CD4-positive, alpha-beta T cell (primary cell): ENCODE measurements around the gene COPS7A. TPM values are rescaled to one million over a fixed set of nuclear protein-coding genes. Genes with fewer than 3 reads are reported as not detected.

Source experiments
- ATAC-seq: fragments of 200-7000 bp; cut with Tn5 transposase; one replicate; pipeline ENCODE4 v1.10.0; 2022; ENCODE audit warnings: mild to moderate bottlenecking; ENCODE audit not compliant: poor library complexity
- CTCF ChIA-PET: fragments of 350-600 bp; sonication (Branson Sonifier 250); formaldehyde crosslinking; loops from one replicate; lab custom pipeline; 2021; ENCODE audit warnings: antibody characterized with exemption, inconsistent platforms; lab: Charles Lee
- POLR2A ChIA-PET: fragments of 350-600 bp; sonication (Branson Sonifier 250); formaldehyde crosslinking; loops from one replicate; lab custom pipeline; 2021; ENCODE audit warnings: antibody characterized with exemption, inconsistent platforms; lab: Charles Lee
- DNase-seq, 14 experiments: peaks; one replicate each; pipeline ENCODE4 v3.0.0-alpha.2; 2013 to 2020; ENCODE audit warnings: mixed read lengths in 2 of 14
- H3K27ac ChIP-seq, 2 donors: one replicate each; pipeline versions ENCODE4 v1.5.1 to v1.7.0; 2013; ENCODE audit warnings: low read length in 2 of 2, low read depth in 1 of 2, mild to moderate bottlenecking in 1 of 2
- H3K27me3 ChIP-seq, 2 experiments: 1 replicate in 1 of 2; 2 replicates in 1 of 2; pipeline versions ENCODE4 v1.6.1 to v1.7.0; 2013; ENCODE audit warnings: low read length in 2 of 2, control low read depth in 1 of 2, mild to moderate bottlenecking in 1 of 2, moderate library complexity in 1 of 2; ENCODE audit not compliant: insufficient read depth in 2 of 2, control insufficient read depth in 1 of 2
- H3K36me3 ChIP-seq: one replicate; pipeline ENCODE4 v1.6.1; 2013; ENCODE audit warnings: low read length, control low read depth; ENCODE audit not compliant: insufficient read depth
- H3K4me1 ChIP-seq: one replicate; pipeline ENCODE4 v1.6.1; 2013; ENCODE audit warnings: low read length, control low read depth; ENCODE audit not compliant: insufficient read depth
- H3K4me3 ChIP-seq: one replicate; pipeline ENCODE4 v1.5.1; 2013; ENCODE audit warnings: mild to moderate bottlenecking, low read length, moderate library complexity
- H3K9me3 ChIP-seq, 2 experiments: 1 replicate in 1 of 2; 2 replicates in 1 of 2; pipeline versions ENCODE4 v1.6.1 to v1.7.0; 2013; ENCODE audit warnings: low read length in 2 of 2, mild to moderate bottlenecking in 2 of 2, control low read depth in 1 of 2, moderate library complexity in 1 of 2; ENCODE audit not compliant: control insufficient read depth in 1 of 2, insufficient read depth in 1 of 2
- H3K27ac Mint-ChIP-seq: one replicate; pipeline ENCODE4 v1.8.0; 2020; ENCODE audit warnings: mixed read lengths
- H3K27me3 Mint-ChIP-seq: one replicate; pipeline ENCODE4 v1.8.0; 2021; ENCODE audit warnings: mixed read lengths
- H3K36me3 Mint-ChIP-seq: one replicate; pipeline ENCODE4 v1.8.0; 2021; ENCODE audit warnings: low read depth, mixed read lengths
- H3K4me1 Mint-ChIP-seq: one replicate; pipeline ENCODE4 v1.8.0; 2021; ENCODE audit warnings: low read depth, mixed read lengths
- H3K4me3 Mint-ChIP-seq: one replicate; pipeline ENCODE4 v1.8.0; 2020; ENCODE audit warnings: mild to moderate bottlenecking, mixed read lengths
- H3K9me3 Mint-ChIP-seq: one replicate; pipeline ENCODE4 v1.8.0; 2020; ENCODE audit warnings: mixed read lengths
- CTCF ChIP-seq: fragments of 200-600 bp; IDR thresholded peaks from one replicate; pipeline ENCODE4 v1.8.0; 2022; ENCODE audit warnings: antibody characterized with exemption, mild to moderate bottlenecking
- intact Hi-C, 2 experiments: fragments of 100-400 bp; cut with DNase I in 1 of 2; cut with micrococcal nuclease in 1 of 2; formaldehyde crosslinking; loops; one replicate each; pipeline versions ENCODE4 v1.15.1 to v1.9.0; 2023 to 2025; cut with DNase I, micrococcal nuclease
- total RNA-seq, 174 experiments: library from RNA in 2 of 174; stranded (reverse) in 2 of 174; gene quantifications; one replicate each; pipeline ENCODE4 v1.2.3 and lab custom pipeline; 2021 to 2026

The COPS7A gene
- total RNA-seq, 2 experiments from 2014 or later: 9.4 to 9.6 TPM

- Histone ChIP-seq H3K27me3 (no peaks in the 10 kb centered on the region), H3K4me1 (peaks cover 47% of the 10 kb centered on the region), H3K9me3 (no peaks in the 10 kb centered on the region), H3K27ac (no peak overlapping the region), H3K36me3 (peaks cover 29% of the 10 kb centered on the region), H3K4me3 (no peak overlapping the region)
- intact Hi-C loops: loop anchor here (2.0 to 5.0 kb wide), 2 partner anchors 67 to 119 kb away; partner anchors contain the start of gene NOP2 (in 2 of the 2)
- H3K9me3 Mint-ChIP-seq: no peaks in the 10 kb centered on the region
- H3K27me3 Mint-ChIP-seq: no peaks in the 10 kb centered on the region
- peak overlapping the region; percentile 89 for H3K4me3 Mint-ChIP-seq
- H3K27ac Mint-ChIP-seq: peak overlapping the region; percentile 93
- DNase-seq (no peak), ATAC-seq (no peak)
- ChIA-PET CTCF (interaction anchor here (0.7 to 1.5 kb wide), 2 partner anchors 132 to 184 kb away, joined by 3 to 7 read pairs; no protein-coding TSS in a partner anchor), POLR2A (no interaction called here)
- no peak for TF ChIP-seq CTCF
- H3K36me3 Mint-ChIP-seq: peaks cover 60% of the 10 kb centered on the region
- H3K4me1 Mint-ChIP-seq: peaks cover 67% of the 10 kb centered on the region
These were observed 38.0 kb upstream of the COPS7A start for GRCh38 chr12:6685814-6686213.

DNA sequence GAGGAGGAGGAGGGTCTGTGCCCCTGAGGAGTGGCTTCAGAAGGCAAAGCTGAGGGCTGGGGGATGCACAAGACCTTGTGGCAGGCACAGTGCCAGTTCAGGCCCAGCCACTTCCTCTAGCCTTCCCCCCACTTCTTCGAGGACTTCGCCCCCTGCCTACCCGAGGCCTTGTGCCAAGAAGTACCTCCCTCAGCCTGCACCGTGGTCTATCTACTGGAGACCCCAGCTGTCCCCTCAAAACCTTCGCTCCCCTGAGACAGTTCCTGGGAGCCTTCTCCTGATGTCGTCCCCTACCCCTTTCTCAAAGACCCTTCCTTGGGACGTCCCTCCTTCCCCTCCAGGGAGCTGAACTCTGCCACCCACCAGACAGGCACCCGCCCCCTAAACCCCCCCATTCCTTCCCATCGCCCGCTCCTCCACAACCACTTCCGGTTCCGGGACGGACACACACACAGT lies 35.3 kb upstream of the COPS7A start:
- Histone ChIP-seq H3K27ac (peak overlapping the region; percentile 92 to 94), H3K27me3 (no peaks in the 10 kb centered on the region), H3K9me3 (no peaks in the 10 kb centered on the region), H3K36me3 (peaks cover 12% of the 10 kb centered on the region), H3K4me1 (peaks cover 54% of the 10 kb centered on the region), H3K4me3 (peak overlapping the region; percentile 88)
- peak; percentile 4 for ATAC-seq
- Mint-ChIP-seq H3K27me3 (no peaks in the 10 kb centered on the region), H3K36me3 (peaks cover 38% of the 10 kb centered on the region), H3K4me3 (peak overlapping the region; percentile 89), H3K9me3 (no peaks in the 10 kb centered on the region), H3K4me1 (peaks cover 56% of the 10 kb centered on the region), H3K27ac (peak overlapping the region; percentile 93)
- no peak for TF ChIP-seq CTCF
- intact Hi-C loops: loop anchor here (2.0 to 5.0 kb wide), 5 partner anchors 64 to 282 kb away; partner anchors contain the start of genes NOP2 (in 2 of the 2), CDCA3 (in 1 of the 2), EMG1 (in 1 of the 2) and MLF2 (in 1 of the 2)
- CTCF ChIA-PET: interaction anchor here (0.6 to 2.0 kb wide), 7 partner anchors 29 to 203 kb away, joined by 3 to 15 read pairs (median 5); partner anchors contain the start of gene COPS7A
- DNase-seq: peak in 10 of 14 experiments; percentile 26 to 66 (median 44)
- POLR2A ChIA-PET: interaction anchor here (0.6 to 2.3 kb wide), 35 partner anchors 11 to 279 kb away, joined by 3 to 164 read pairs (median 9); partner anchors contain the start of genes C12orf57, CD4, CDCA3 and COPS7A

- H3K27me3 ChIP-seq: no peaks in the 10 kb centered on the region
- peak within 1 kb of the TSS; percentile 92 to 94 for H3K27ac ChIP-seq
- TF ChIP-seq CTCF: peak; percentile 30
- H3K27me3 Mint-ChIP-seq: no peaks in the 10 kb centered on the region
- DNase-seq: peak; percentile 90 to 99 (median 94)
- peak within 1 kb of the TSS; percentile 93 for H3K27ac Mint-ChIP-seq
- H3K4me3 Mint-ChIP-seq: peak within 1 kb of the TSS; percentile 89
- H3K4me1 ChIP-seq: peaks cover 51% of the 10 kb centered on the region
- peak; percentile 79 for ATAC-seq
- ChIA-PET POLR2A (interaction anchor here (0.6 to 2.3 kb wide), 51 partner anchors 9 to 354 kb away, joined by 3 to 164 read pairs (median 6); partner anchors contain the start of genes C12orf57, CD4, CDCA3 and COPS7A), CTCF (interaction anchor here (0.6 to 2.0 kb wide), 15 partner anchors 9 to 249 kb away, joined by 3 to 15 read pairs (median 5); partner anchors contain the start of genes COPS7A and USP5)
- no peaks in the 10 kb centered on the region for H3K9me3 ChIP-seq
- H3K36me3 ChIP-seq: peaks cover 8% of the 10 kb centered on the region
- intact Hi-C loops: loop anchor here (1.0 to 5.0 kb wide), 8 partner anchors 26 to 282 kb away; partner anchors contain the start of genes ING4 (in 2 of the 2), NOP2 (in 2 of the 2), CDCA3 (in 1 of the 2) and COPS7A (in 1 of the 2)
- peak within 1 kb of the TSS; percentile 88 for H3K4me3 ChIP-seq
- H3K36me3 Mint-ChIP-seq: peaks cover 35% of the 10 kb centered on the region
- peaks cover 51% of the 10 kb centered on the region for H3K4me1 Mint-ChIP-seq
- no peaks in the 10 kb centered on the region for H3K9me3 Mint-ChIP-seq
These were observed 34.6 kb upstream of the COPS7A start, which contains the start of gene ZNF384 for GRCh38 chr12:6688999-6689882. TSS of gene ZNF384 (minus strand) at chr12:6689375. CDS start at chr12:6679520, 9,855 bp downstream.
